ENCODE measurements around the gene OXER1.

OXER1 gene

GRCh38 chr2:42764096-42764495 lies at the start of gene OXER1:
OXER1 (minus strand) TSS chr2:42764135; CDS start chr2:42764062, 73 bp downstream.
- TF ChIP-seq ZFX (IDR thresholded peaks at IDR 0.05; ENCODE audit: borderline replicate concordance): no peak
- no peak for TF ChIP-seq CTCF (IDR thresholded peaks at IDR 0.05)
- no peak within 1 kb of the TSS for H3K27ac ChIP-seq

GRCh38 chr2:42812899-42813479 lies 49.1 kb upstream of the OXER1 start:
- TF ChIP-seq CTCF (IDR thresholded peaks at IDR 0.05): peak; percentile 27; the same call in 1 of the 2 replicates
- no peak for TF ChIP-seq ZFX (IDR thresholded peaks at IDR 0.05; ENCODE audit: borderline replicate concordance)
- no peak overlapping the region for H3K27ac ChIP-seq

- H3K27ac ChIP-seq: peak overlapping the region; percentile 71
- TF ChIP-seq CTCF (IDR thresholded peaks at IDR 0.05): no peak
- no peak for TF ChIP-seq ZFX (IDR thresholded peaks at IDR 0.05; ENCODE audit: borderline replicate concordance)
These were observed 47.3 kb upstream of the OXER1 start for GRCh38 chr2:42810971-42811811.

- peak overlapping the region; percentile 71 for H3K27ac ChIP-seq
- TF ChIP-seq ZFX (IDR thresholded peaks at IDR 0.05; ENCODE audit: borderline replicate concordance) (no peak), CTCF (IDR thresholded peaks at IDR 0.05) (no peak)
These were observed 46.4 kb upstream of the OXER1 start for GRCh38 chr2:42810121-42810970.

GRCh38 chr2:42809819-42810120 lies 45.8 kb upstream of the OXER1 start:
- H3K27ac ChIP-seq: peak overlapping the region; percentile 71
- no peak for TF ChIP-seq ZFX (IDR thresholded peaks at IDR 0.05; ENCODE audit: borderline replicate concordance)
- TF ChIP-seq CTCF (IDR thresholded peaks at IDR 0.05): no peak

- peak overlapping the region; percentile 71 for H3K27ac ChIP-seq
- no peak for TF ChIP-seq ZFX (IDR thresholded peaks at IDR 0.05; ENCODE audit: borderline replicate concordance)
- no peak for TF ChIP-seq CTCF (IDR thresholded peaks at IDR 0.05)
These were observed 45.3 kb upstream of the OXER1 start for GRCh38 chr2:42809131-42809818.

Measured in 22Rv1 (cell line).